ENCODE results near the gene P2RX1. TPM values are rescaled to one million over a fixed set of nuclear protein-coding genes. Genes with fewer than 3 reads are reported as not detected.

Gene P2RX1
- polyA plus RNA-seq, 3 donors = 0.93 to 1.4 (median 1.1) TPM

- no peak for DNase-seq (ENCODE audit: extremely low read depth in 1 of 11, low read depth in 9 of 11, low spot score in 4 of 11)
These were observed 3.4 kb downstream of the P2RX1 start for GRCh38 chr17:3912827-3913226.

- DNase-seq (ENCODE audit: extremely low read depth in 1 of 11, low read depth in 9 of 11, low spot score in 4 of 11) = peak in 1 of 11 donors; percentile 52
These were observed 4.8 kb downstream of the P2RX1 start for GRCh38 chr17:3911271-3912053.

- no peak for DNase-seq (ENCODE audit: extremely low read depth in 1 of 11, low read depth in 9 of 11, low spot score in 4 of 11)
These were observed 5.6 kb downstream of the P2RX1 start for GRCh38 chr17:3910420-3911270.

DNA sequence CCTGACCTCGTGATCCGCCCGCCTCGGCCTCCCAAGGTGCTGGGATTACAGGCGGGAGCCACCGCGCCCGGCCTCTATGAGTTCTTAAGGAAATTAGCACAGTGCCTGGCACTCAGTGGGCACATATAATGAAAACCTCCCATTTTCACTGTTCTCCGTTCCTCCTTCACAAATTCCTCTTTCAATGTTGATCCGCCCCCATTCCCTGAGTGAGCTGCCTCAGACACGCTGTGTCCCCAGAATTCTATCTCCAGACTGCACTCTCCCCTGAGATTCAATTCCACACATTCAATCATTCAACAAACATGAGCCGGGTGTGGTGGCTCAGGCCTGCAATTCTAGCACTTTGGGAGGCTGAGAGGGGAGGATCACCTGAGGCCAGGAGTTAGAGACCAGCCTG, 7.0 kb downstream of the P2RX1 start:
- DNase-seq (ENCODE audit: extremely low read depth in 1 of 11, low read depth in 9 of 11, low spot score in 4 of 11) = no peak

DNA sequence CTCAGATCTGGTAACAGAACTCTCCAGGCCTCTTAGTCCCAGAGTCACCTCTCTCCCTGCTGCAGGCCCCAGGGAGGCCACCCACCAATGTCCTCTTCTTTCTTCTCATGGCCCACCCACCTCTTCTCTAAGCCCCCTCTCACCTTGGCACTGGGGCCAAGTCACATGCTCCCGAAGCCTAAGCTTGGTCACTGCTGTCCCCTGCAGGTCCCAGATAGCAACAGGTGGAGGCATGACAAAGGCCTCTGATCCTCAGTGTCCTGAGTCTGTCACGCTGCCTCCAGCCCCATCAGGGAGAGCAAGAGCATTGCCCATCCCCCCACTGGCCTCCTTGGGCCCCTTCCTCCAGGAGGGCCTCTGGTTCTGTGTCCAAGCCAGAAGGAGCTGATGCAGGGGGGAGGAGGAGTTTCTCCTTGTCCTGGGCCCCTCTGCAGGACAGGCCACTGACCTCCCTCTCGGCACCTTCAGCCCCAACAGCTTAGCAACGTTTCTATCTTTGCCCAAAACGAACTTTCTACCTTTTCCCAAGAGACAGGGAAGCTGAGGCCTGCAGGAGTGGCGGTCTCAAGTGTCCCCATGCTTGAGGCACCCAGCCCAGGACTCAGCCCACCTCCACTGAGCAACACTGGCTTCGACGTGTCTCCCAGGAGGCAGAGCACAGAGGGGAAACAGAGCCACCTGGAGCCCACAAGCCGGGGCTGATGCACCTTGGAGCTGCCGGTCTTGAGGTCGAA, 8.6 kb downstream of the P2RX1 start:
- no peak for DNase-seq (ENCODE audit: extremely low read depth in 1 of 11, low read depth in 9 of 11, low spot score in 4 of 11)

- no peak for DNase-seq (ENCODE audit: extremely low read depth in 1 of 11, low read depth in 9 of 11, low spot score in 4 of 11)
These were observed 9.4 kb downstream of the P2RX1 start for GRCh38 chr17:3906881-3907280.

DNA sequence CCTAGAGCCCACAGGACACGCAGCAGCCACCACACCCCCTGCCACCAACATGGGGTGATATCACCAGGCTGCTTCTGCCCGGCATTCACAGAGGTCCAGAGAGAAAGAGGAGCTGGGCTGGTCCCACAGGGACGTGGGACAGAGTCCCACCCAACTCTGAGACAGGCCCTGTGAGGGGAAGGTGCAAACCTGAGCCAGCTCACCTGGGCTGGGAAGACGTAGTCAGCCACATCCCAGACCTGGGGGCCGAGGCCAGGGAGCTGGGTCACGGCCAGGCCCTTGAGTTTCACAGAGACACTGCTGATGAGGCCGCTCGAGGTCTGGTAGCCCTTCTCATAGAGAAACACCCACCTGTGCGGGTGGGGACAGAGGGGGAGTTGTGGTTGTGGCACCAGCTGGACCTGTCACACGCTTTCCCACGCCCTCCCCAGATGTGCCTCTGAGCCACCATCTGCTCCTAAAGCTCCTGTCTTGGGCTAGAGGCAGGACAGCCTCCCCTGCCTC, 11.2 kb downstream of the P2RX1 start:
- DNase-seq (ENCODE audit: extremely low read depth in 1 of 11, low read depth in 9 of 11, low spot score in 4 of 11) = no peak

- DNase-seq (ENCODE audit: extremely low read depth in 1 of 11, low read depth in 9 of 11, low spot score in 4 of 11) = no peak
These were observed 11.8 kb downstream of the P2RX1 start for GRCh38 chr17:3904501-3904900.

- DNase-seq (ENCODE audit: extremely low read depth in 1 of 11, low read depth in 9 of 11, low spot score in 4 of 11) = no peak
These were observed 12.4 kb downstream of the P2RX1 start for GRCh38 chr17:3903881-3904290.

GRCh38 chr17:3903051-3903825, 13.0 kb downstream of the P2RX1 start:
- no peak for DNase-seq (ENCODE audit: extremely low read depth in 1 of 11, low read depth in 9 of 11, low spot score in 4 of 11)

GRCh38 chr17:3900646-3901045, 15.6 kb downstream of the P2RX1 start:
- DNase-seq (ENCODE audit: extremely low read depth in 1 of 11, low read depth in 9 of 11, low spot score in 4 of 11) = no peak

DNA sequence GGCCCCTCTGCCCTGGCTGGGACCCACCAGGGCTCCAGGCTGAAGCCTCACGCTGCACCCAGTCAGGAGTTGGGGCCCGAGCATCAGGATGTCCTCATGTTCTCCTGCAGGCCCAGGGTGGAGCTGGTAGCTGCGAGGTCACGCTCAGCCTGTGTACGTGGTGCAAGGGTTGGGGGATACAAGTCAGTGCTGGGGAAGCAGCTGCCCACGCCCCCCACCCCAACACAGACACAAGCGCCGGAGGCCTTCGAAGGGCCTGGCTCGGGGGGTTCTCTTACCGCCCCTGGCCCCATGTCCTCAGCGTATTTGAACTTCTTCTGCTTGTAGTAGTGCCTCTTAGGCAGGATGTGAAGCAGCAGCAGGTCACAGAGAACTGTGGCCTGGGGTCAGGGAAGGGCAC, 18.5 kb downstream of the P2RX1 start:
- no peak for DNase-seq (ENCODE audit: extremely low read depth in 1 of 11, low read depth in 9 of 11, low spot score in 4 of 11)

DNA sequence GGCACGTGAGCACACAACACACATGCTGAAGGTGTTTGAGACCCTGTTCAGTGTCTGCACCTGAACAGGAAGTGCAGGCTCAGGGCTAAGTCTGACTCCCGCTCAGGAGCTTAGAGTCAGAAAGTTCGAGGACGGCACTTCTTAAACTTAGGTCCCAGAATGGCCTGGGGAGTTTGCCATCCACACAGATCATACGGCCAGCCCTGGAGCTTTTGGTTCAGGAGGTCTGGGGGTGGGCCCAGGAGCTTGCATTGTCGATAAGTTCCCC, 19.4 kb downstream of the P2RX1 start:
- no peak for DNase-seq (ENCODE audit: extremely low read depth in 1 of 11, low read depth in 9 of 11, low spot score in 4 of 11)

DNA sequence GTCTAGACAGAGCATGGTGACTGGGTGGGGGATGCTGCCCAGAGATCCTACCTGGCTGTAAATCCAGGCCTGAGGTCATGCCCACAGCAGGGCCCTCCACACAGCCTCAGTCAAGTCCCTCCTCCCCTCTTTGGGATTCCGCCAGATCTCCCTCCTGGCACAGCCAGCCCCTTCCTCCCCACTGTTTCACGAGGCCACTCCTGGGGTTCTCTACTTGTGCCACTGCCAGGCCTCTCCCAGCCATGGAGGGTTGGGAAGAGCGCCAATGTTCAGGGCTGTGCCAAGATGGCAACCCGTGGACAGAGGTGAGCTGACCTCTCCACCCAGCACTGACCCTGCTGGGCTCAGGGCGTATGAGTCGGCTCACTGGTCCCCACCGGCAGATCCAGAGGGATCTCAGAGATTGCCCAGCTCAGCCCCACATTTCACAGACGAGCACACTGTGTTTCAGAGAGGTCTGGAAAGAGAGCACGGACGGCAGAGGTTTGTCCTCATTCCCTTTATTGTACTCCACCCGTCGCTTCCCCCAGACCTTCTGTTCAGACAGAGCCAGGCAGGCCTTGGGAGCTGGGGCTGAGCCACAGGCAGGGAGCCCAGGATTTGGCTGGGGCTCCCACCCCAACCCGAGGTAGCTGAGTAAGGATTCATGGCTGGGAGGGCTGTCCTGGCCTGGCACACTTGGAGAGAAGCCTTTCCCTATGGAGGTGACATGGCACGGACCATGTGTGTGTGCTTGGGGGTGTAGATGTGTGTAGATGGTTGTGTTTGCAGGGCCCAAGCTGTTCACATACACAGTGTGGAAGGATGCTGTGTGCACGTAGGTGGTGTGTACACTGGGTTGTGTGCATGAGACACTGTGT, 19.9 kb downstream of the P2RX1 start:
- no peak for DNase-seq (ENCODE audit: extremely low read depth in 1 of 11, low read depth in 9 of 11, low spot score in 4 of 11)

GRCh38 chr17:3895354-3895753, 20.9 kb downstream of the P2RX1 start:
- no peak for DNase-seq (ENCODE audit: extremely low read depth in 1 of 11, low read depth in 9 of 11, low spot score in 4 of 11)

GRCh38 chr17:3894911-3895343, 21.3 kb downstream of the P2RX1 start:
- DNase-seq (ENCODE audit: extremely low read depth in 1 of 11, low read depth in 9 of 11, low spot score in 4 of 11) = no peak

DNA sequence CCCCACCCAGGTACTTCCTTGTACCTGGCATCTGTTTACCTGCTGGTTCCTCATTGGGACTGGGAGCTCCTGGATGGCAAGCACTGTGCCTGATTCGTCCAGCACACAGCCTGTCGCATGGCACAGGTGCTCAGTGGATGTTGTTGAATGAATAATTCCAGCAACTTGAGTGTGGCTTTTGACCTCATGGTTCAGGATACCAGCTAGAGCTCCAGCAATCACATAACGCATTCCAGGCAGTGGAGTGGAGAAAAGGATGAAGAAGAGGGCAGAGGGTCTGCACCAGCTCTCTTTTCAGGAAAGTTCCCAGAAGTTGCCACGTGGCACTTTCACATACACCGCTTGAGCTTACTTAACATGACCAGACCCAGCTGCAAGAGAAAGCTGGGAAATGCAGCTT, 22.1 kb downstream of the P2RX1 start:
- DNase-seq (ENCODE audit: extremely low read depth in 1 of 11, low read depth in 9 of 11, low spot score in 4 of 11) = no peak

- no peak for DNase-seq (ENCODE audit: extremely low read depth in 1 of 11, low read depth in 9 of 11, low spot score in 4 of 11)
These were observed 22.5 kb downstream of the P2RX1 start for GRCh38 chr17:3893720-3894116.
